Stomach smooth muscle (tissue), 2 donors: ENCODE data around the gene NCK2.

ENCODE experiments used
- H3K27ac ChIP-seq: one replicate; pipeline ENCODE4 v1.7.0; 2013; ENCODE audit warnings: mild to moderate bottlenecking, low read length, inconsistent platforms
- H3K27me3 ChIP-seq, 2 donors: one replicate each; pipeline ENCODE4 v1.7.0; 2013; ENCODE audit warnings: low read length in 2 of 2; ENCODE audit not compliant: insufficient read depth in 2 of 2, control insufficient read depth in 1 of 2
- H3K36me3 ChIP-seq, 2 donors: one replicate each; pipeline ENCODE4 v1.7.0; 2013; ENCODE audit warnings: low read length in 2 of 2; ENCODE audit not compliant: control insufficient read depth in 2 of 2, insufficient read depth in 2 of 2
- H3K4me1 ChIP-seq: one replicate; pipeline ENCODE4 v1.7.0; 2013; ENCODE audit warnings: low read length; ENCODE audit not compliant: control insufficient read depth, insufficient read depth
- H3K4me3 ChIP-seq, 2 donors: one replicate each; pipeline ENCODE4 v1.7.0; 2013; ENCODE audit warnings: low read length in 2 of 2
- H3K9ac ChIP-seq, 2 donors: one replicate each; pipeline ENCODE4 v1.7.0; 2013; ENCODE audit warnings: low read length in 2 of 2, mild to moderate bottlenecking in 1 of 2
- H3K9me3 ChIP-seq, 2 donors: one replicate each; pipeline ENCODE4 v1.7.0; 2013; ENCODE audit warnings: low read length in 2 of 2; ENCODE audit not compliant: control insufficient read depth in 2 of 2
- donor health status: healthy.
- donor health status: Pancreatic carcinoma.

The NCK2 gene

GRCh38 chr2:105744909-105745853, at the start of gene NCK2:
Gene NCK2, plus strand, starts transcription at chr2:105744912. Its CDS starts 110,152 bp downstream, at chr2:105855064.
- no peaks in the 10 kb centered on the region for H3K9me3 ChIP-seq
- peak within 1 kb of the TSS; percentile 81 to 87 for H3K4me3 ChIP-seq
- H3K36me3 ChIP-seq: no peaks in the 10 kb centered on the region
- no peaks in the 10 kb centered on the region for H3K27me3 ChIP-seq
- H3K4me1 ChIP-seq: peaks cover 38% of the 10 kb centered on the region
- H3K27ac ChIP-seq: peak within 1 kb of the TSS; percentile 67
- H3K9ac ChIP-seq: peak within 1 kb of the TSS; percentile 67 to 80

GRCh38 chr2:105697781-105698449, 46.8 kb upstream of the NCK2 start:
- no peaks in the 10 kb centered on the region for H3K4me1 ChIP-seq
- no peak overlapping the region for H3K27ac ChIP-seq
- no peak overlapping the region for H3K4me3 ChIP-seq
- no peaks in the 10 kb centered on the region for H3K36me3 ChIP-seq
- H3K9me3 ChIP-seq: no peaks in the 10 kb centered on the region
- no peaks in the 10 kb centered on the region for H3K27me3 ChIP-seq
- H3K9ac ChIP-seq: no peak overlapping the region

- H3K9ac ChIP-seq: no peak overlapping the region
- H3K9me3 ChIP-seq: no peaks in the 10 kb centered on the region
- H3K4me3 ChIP-seq: no peak overlapping the region
- H3K27me3 ChIP-seq: no peaks in the 10 kb centered on the region
- no peaks in the 10 kb centered on the region for H3K4me1 ChIP-seq
- no peaks in the 10 kb centered on the region for H3K36me3 ChIP-seq
- no peak overlapping the region for H3K27ac ChIP-seq
These were observed 45.9 kb upstream of the NCK2 start for GRCh38 chr2:105698820-105699219.

- no peak overlapping the region for H3K9ac ChIP-seq
- no peak overlapping the region for H3K4me3 ChIP-seq
These were observed 43.7 kb upstream of the NCK2 start for GRCh38 chr2:105701042-105701441.

GRCh38 chr2:105708697-105709096, 36.0 kb upstream of the NCK2 start:
- Histone ChIP-seq H3K36me3 (no peaks in the 10 kb centered on the region), H3K9ac (no peak overlapping the region), H3K4me3 (no peak overlapping the region), H3K27ac (no peak overlapping the region), H3K4me1 (no peaks in the 10 kb centered on the region), H3K27me3 (peaks cover 2% of the 10 kb centered on the region in 2 donors), H3K9me3 (no peaks in the 10 kb centered on the region)

More at GRCh38 chr2:105701042-105701441, 43.7 kb upstream of the NCK2 start:
- Histone ChIP-seq H3K27me3 (no peaks in the 10 kb centered on the region), H3K9me3 (no peaks in the 10 kb centered on the region), H3K36me3 (no peaks in the 10 kb centered on the region), H3K4me1 (no peaks in the 10 kb centered on the region), H3K27ac (no peak overlapping the region)

- Histone ChIP-seq H3K36me3 (no peaks in the 10 kb centered on the region), H3K27me3 (peaks cover 2 to 3% of the 10 kb centered on the region in 2 donors), H3K9me3 (no peaks in the 10 kb centered on the region), H3K9ac (no peak overlapping the region), H3K4me1 (no peaks in the 10 kb centered on the region), H3K27ac (no peak overlapping the region), H3K4me3 (no peak overlapping the region)
These were observed 33.3 kb upstream of the NCK2 start for GRCh38 chr2:105711394-105711793.

- peaks cover 2 to 3% of the 10 kb centered on the region in 2 donors for H3K27me3 ChIP-seq
- H3K4me3 ChIP-seq: no peak overlapping the region
- no peaks in the 10 kb centered on the region for H3K9me3 ChIP-seq
- no peak overlapping the region for H3K9ac ChIP-seq
- H3K27ac ChIP-seq: no peak overlapping the region
- H3K36me3 ChIP-seq: no peaks in the 10 kb centered on the region
- H3K4me1 ChIP-seq: no peaks in the 10 kb centered on the region
These were observed 32.4 kb upstream of the NCK2 start for GRCh38 chr2:105712166-105712915.

- H3K9me3 ChIP-seq: no peaks in the 10 kb centered on the region
- no peaks in the 10 kb centered on the region for H3K4me1 ChIP-seq
- no peak overlapping the region for H3K9ac ChIP-seq
- H3K4me3 ChIP-seq: no peak overlapping the region
- no peaks in the 10 kb centered on the region for H3K36me3 ChIP-seq
- H3K27ac ChIP-seq: no peak overlapping the region
- H3K27me3 ChIP-seq: peaks cover 2 to 3% of the 10 kb centered on the region in 2 donors
These were observed 31.6 kb upstream of the NCK2 start for GRCh38 chr2:105712981-105713596.

- H3K4me1 ChIP-seq: no peaks in the 10 kb centered on the region
These were observed 30.6 kb upstream of the NCK2 start for GRCh38 chr2:105714141-105714540.

GRCh38 chr2:105718846-105719481, 25.7 kb upstream of the NCK2 start:
- H3K9ac ChIP-seq: no peak overlapping the region

More at GRCh38 chr2:105714141-105714540, 30.6 kb upstream of the NCK2 start:
- H3K27ac ChIP-seq: no peak overlapping the region
- H3K36me3 ChIP-seq: no peaks in the 10 kb centered on the region
- H3K27me3 ChIP-seq: peaks cover 2 to 3% of the 10 kb centered on the region in 2 donors
- H3K9me3 ChIP-seq: no peaks in the 10 kb centered on the region
- H3K9ac ChIP-seq: no peak overlapping the region
- no peak overlapping the region for H3K4me3 ChIP-seq

More at GRCh38 chr2:105718846-105719481, 25.7 kb upstream of the NCK2 start:
- peaks cover 0 to 2% of the 10 kb centered on the region in 2 donors for H3K27me3 ChIP-seq
- no peaks in the 10 kb centered on the region for H3K4me1 ChIP-seq
- no peaks in the 10 kb centered on the region for H3K36me3 ChIP-seq
- no peak overlapping the region for H3K4me3 ChIP-seq
- no peak overlapping the region for H3K27ac ChIP-seq
- no peaks in the 10 kb centered on the region for H3K9me3 ChIP-seq
